ENCODE data around the gene EGFR.

DNA sequence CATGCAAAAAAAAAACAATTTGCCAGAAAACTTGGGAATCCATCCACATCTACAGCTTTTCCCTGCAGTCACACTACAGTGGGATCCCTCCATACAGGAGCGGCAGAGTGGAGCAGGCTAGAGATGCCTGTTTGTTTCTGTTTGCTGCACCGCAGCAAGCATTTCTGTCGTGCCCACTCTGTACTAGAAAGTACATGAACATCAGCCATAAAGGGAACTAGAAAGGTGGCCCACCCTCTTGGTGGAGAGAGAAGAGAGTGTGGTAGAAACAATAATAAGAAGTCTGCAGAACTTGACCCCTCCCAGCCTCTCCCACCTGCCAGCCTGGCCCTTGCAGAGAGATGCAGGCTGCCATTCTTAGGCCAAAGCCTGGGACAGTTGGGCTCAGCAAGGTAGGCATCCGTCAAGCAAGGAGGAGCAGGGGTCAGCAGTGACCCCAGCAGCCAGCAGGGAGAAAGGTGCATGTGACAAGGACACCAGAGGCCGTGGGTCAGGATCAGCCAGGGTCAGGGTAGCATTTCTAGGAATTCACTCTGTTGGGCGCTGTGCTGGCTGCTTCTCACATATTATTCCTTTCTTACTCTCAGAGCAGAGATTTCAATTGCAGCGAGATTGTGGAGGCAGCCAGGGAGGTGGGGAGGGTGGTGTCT is 171.8 kb downstream of the EGFR start:
- TF ChIP-seq, protein P1, sequence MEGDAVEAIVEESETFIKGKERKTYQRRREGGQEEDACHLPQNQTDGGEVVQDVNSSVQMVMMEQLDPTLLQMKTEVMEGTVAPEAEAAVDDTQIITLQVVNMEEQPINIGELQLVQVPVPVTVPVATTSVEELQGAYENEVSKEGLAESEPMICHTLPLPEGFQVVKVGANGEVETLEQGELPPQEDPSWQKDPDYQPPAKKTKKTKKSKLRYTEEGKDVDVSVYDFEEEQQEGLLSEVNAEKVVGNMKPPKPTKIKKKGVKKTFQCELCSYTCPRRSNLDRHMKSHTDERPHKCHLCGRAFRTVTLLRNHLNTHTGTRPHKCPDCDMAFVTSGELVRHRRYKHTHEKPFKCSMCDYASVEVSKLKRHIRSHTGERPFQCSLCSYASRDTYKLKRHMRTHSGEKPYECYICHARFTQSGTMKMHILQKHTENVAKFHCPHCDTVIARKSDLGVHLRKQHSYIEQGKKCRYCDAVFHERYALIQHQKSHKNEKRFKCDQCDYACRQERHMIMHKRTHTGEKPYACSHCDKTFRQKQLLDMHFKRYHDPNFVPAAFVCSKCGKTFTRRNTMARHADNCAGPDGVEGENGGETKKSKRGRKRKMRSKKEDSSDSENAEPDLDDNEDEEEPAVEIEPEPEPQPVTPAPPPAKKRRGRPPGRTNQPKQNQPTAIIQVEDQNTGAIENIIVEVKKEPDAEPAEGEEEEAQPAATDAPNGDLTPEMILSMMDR (conservative IDR thresholded peaks at IDR 0.05; ENCODE audit: low read depth, low read length), result no peak
- TF ChIP-seq EZH2 (IDR thresholded peaks at IDR 0.05; ENCODE audit: low read length, unreplicated experiment), result no peak
